ENCODE data around the gene MYH14. TPM values are rescaled to one million over a fixed set of nuclear protein-coding genes. Genes with fewer than 3 reads are reported as not detected.
A peak's percentile ranks its signal among the peaks of the same experiment; 100 is the strongest.

Gene MYH14
- total RNA-seq, 4 donors from 2014 or later: 139 to 475 (median 333) TPM

GRCh38 chr19:50322931-50323781 lies 119.7 kb downstream of the MYH14 start:
- no peaks in the 10 kb centered on the region for H3K36me3 ChIP-seq
- H3K4me1 ChIP-seq: peaks cover 0 to 17% (median 11%) of the 10 kb centered on the region in 4 donors
- peaks cover 0 to 14% of the 10 kb centered on the region in 2 donors for H3K27me3 ChIP-seq
- DNase-seq: peak in 1 of 3 donors; percentile 39
- no peak for TF ChIP-seq POLR2A (IDR thresholded peaks at IDR 0.05)
- no peak for TF ChIP-seq CTCF (IDR thresholded peaks at IDR 0.05)
- H3K27ac ChIP-seq: no peak overlapping the region
- no peak overlapping the region for H3K4me3 ChIP-seq
- H3K9me3 ChIP-seq: peaks cover 0 to 4% (median 0%) of the 10 kb centered on the region in 4 donors

GRCh38 chr19:50323782-50324133 lies 120.3 kb downstream of the MYH14 start:
- TF ChIP-seq POLR2A (IDR thresholded peaks at IDR 0.05) (no peak), CTCF (IDR thresholded peaks at IDR 0.05) (no peak)
- DNase-seq: no peak
- Histone ChIP-seq H3K27ac (no peak overlapping the region), H3K36me3 (no peaks in the 10 kb centered on the region), H3K4me3 (no peak overlapping the region), H3K9me3 (peaks cover 0 to 4% (median 0%) of the 10 kb centered on the region in 4 donors), H3K4me1 (peaks cover 0 to 19% (median 12%) of the 10 kb centered on the region in 4 donors), H3K27me3 (peaks cover 0 to 14% of the 10 kb centered on the region in 2 donors)

GRCh38 chr19:50324331-50324730 lies 120.9 kb downstream of the MYH14 start:
- peaks cover 0 to 14% of the 10 kb centered on the region in 2 donors for H3K27me3 ChIP-seq

GRCh38 chr19:50325310-50326100 lies 122.1 kb downstream of the MYH14 start:
- peaks cover 0 to 32% (median 12%) of the 10 kb centered on the region in 4 donors for H3K4me1 ChIP-seq
- no peak overlapping the region for H3K27ac ChIP-seq
- peaks cover 0 to 4% (median 0%) of the 10 kb centered on the region in 4 donors for H3K9me3 ChIP-seq
- no peaks in the 10 kb centered on the region for H3K36me3 ChIP-seq
- peak; percentile 51 to 81 (median 77) for DNase-seq
- TF ChIP-seq CTCF (IDR thresholded peaks at IDR 0.05) (no peak), POLR2A (IDR thresholded peaks at IDR 0.05) (no peak)
- H3K4me3 ChIP-seq: peak overlapping the region in 2 of 4 donors; percentile 9 to 14
- peaks cover 0 to 16% of the 10 kb centered on the region in 2 donors for H3K27me3 ChIP-seq

More at GRCh38 chr19:50324331-50324730, 120.9 kb downstream of the MYH14 start:
- H3K4me1 ChIP-seq: peaks cover 0 to 20% (median 12%) of the 10 kb centered on the region in 4 donors
- no peaks in the 10 kb centered on the region for H3K36me3 ChIP-seq
- TF ChIP-seq POLR2A (IDR thresholded peaks at IDR 0.05) (no peak), CTCF (IDR thresholded peaks at IDR 0.05) (no peak)
- DNase-seq: no peak
- H3K27ac ChIP-seq: no peak overlapping the region
- H3K4me3 ChIP-seq: no peak overlapping the region
- peaks cover 0 to 4% (median 0%) of the 10 kb centered on the region in 4 donors for H3K9me3 ChIP-seq

GRCh38 chr19:50326101-50326664 lies 122.8 kb downstream of the MYH14 start:
- TF ChIP-seq CTCF (IDR thresholded peaks at IDR 0.05) (no peak), POLR2A (IDR thresholded peaks at IDR 0.05) (no peak)
- peaks cover 0 to 39% (median 12%) of the 10 kb centered on the region in 4 donors for H3K4me1 ChIP-seq
- peak in 1 of 3 donors; percentile 39 for DNase-seq

More at GRCh38 chr19:50326101-50326664, 122.8 kb downstream of the MYH14 start:
- Histone ChIP-seq H3K27me3 (peaks cover 0 to 23% of the 10 kb centered on the region in 2 donors), H3K4me3 (no peak overlapping the region), H3K9me3 (peaks cover 0 to 4% (median 0%) of the 10 kb centered on the region in 4 donors), H3K36me3 (no peaks in the 10 kb centered on the region), H3K27ac (no peak overlapping the region)
